ENCODE data around the gene NOXO1. TPM values are rescaled to one million over a fixed set of nuclear protein-coding genes. Genes with fewer than 3 reads are reported as not detected.

NOXO1 gene
- polyA plus RNA-seq, 3 donors: 0.09 TPM; not detected in 2

DNA sequence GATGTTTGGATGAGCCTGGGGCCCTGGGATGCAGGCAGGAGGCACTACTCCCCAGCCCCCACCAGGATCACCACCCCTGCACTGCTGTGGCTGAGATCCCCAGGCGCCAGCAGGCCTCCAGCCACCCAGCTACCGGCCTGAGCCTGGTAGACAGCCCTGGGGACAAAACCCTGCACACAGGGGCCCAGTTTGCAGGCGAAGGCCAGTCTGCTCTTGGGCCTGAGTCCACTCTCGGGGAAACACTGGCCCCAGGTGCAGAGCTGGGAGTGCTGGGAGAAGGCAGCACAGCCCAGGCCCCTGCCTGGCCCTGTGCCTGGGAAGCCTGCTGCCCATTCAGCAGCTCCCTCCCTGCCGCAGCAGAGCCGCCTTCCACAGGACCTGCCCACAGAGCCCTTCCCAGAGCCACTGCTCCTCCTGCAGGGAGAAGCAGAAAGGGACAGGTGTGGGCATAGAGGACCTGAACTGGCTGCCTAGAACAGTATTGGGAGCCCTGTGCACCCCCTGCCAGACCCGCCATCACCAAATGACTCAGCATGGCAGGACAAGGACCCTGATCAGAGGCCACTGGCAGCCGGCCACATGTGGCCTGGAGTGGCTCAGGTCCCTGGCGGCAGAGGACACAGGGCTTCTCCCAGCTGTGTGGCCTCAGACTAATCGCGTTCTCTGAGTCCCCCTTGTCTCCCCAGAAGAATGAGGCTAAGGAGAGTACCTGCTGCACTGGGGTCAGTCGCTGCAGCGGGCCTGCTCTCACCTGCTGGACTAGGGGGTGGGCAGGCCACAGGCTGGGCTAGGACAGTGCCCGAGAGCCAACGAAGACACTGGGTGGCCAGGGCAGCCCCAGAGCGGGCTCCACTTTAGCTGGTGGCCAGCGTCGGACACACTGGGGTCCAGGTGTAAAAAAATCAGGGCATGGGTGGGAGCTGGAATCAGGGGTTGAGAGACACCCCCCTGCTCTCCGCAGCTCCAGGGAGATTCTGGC is 48.9 kb downstream of the NOXO1 start:
- Histone ChIP-seq H3K27me3 (ENCODE audit: control insufficient read depth in 2 of 2, insufficient read depth in 2 of 2, low read length in 2 of 2) (no peaks in the 10 kb centered on the region), H3K4me3 (replicated peaks in 1 of 3; ENCODE audit: low read depth in 2 of 3, low read length in 3 of 3) (no peak overlapping the region), H3K27ac (ENCODE audit: low read depth in 1 of 2, low read length in 2 of 2) (no peak overlapping the region), H3K9me3 (replicated peaks in 1 of 2; ENCODE audit: control insufficient read depth in 1 of 2, insufficient read depth in 1 of 2, low read length in 2 of 2) (no peaks in the 10 kb centered on the region), H3K9ac (ENCODE audit: insufficient read depth, low read length, poor library complexity, severe bottlenecking) (no peak overlapping the region), H4K20me1 (ENCODE audit: insufficient read depth, low read length) (peaks cover 6% of the 10 kb centered on the region), H3K4me1 (ENCODE audit: control insufficient read depth in 1 of 2, insufficient read depth in 2 of 2, low read length in 2 of 2) (peaks cover 17 to 32% of the 10 kb centered on the region in 2 donors), H3K36me3 (replicated peaks in 1 of 2; ENCODE audit: control insufficient read depth in 1 of 2, insufficient read depth in 2 of 2, low read length in 2 of 2) (peaks cover 8 to 9% of the 10 kb centered on the region in 2 donors), H3K79me2 (ENCODE audit: insufficient read depth, low read length) (peaks cover 10% of the 10 kb centered on the region), H3K4me2 (replicated peaks; ENCODE audit: extremely low read depth, low read length, poor library complexity, severe bottlenecking) (no peak overlapping the region), H2AFZ (ENCODE audit: insufficient read depth, low read depth, low read length, poor library complexity, severe bottlenecking) (no peak overlapping the region)
- Mint-ChIP-seq H3K4me1 (peaks cover 32% of the 10 kb centered on the region), H3K9me3 (no peaks in the 10 kb centered on the region), H3K36me3 (peaks cover 9 to 15% of the 10 kb centered on the region in 2 donors), H3K27me3 (ENCODE audit: low read depth in 3 of 3) (peaks cover 0 to 12% (median 8%) of the 10 kb centered on the region in 3 donors), H3K27ac (peak overlapping the region in 1 of 7 donors; percentile 41), H3K4me3 (no peak overlapping the region)
- intact Hi-C loops (cut with micrococcal nuclease): loop anchor here in 1 of 2 donors (10.0 kb wide), 1 partner anchor 158 kb away; the partner anchor contains the start of genes EME2, MRPS34 and NME3
- no peak for TF ChIP-seq CTCF (IDR thresholded peaks at IDR 0.05)
- DNase-seq: no peak
- 84% methylated on average over 19 of the region's 19 CpGs for WGBS (ENCODE audit: insufficient coverage)

GRCh38 chr16:1930338-1930720 is 50.9 kb downstream of the NOXO1 start:
- no peak for TF ChIP-seq CTCF (IDR thresholded peaks at IDR 0.05)
- no peaks in the 10 kb centered on the region for H3K79me2 ChIP-seq (ENCODE audit: insufficient read depth, low read length)
- H3K27ac ChIP-seq (ENCODE audit: low read depth in 1 of 2, low read length in 2 of 2): peak overlapping the region in 1 of 2 donors; percentile 59
- 80% methylated on average over 1 of the region's 10 CpGs for WGBS (ENCODE audit: insufficient coverage)
- Mint-ChIP-seq H3K9me3 (no peaks in the 10 kb centered on the region), H3K36me3 (no peaks in the 10 kb centered on the region), H3K27me3 (ENCODE audit: low read depth in 3 of 3) (peaks cover 3 to 12% (median 8%) of the 10 kb centered on the region in 3 donors), H3K4me1 (peaks cover 21% of the 10 kb centered on the region), H3K27ac (no peak overlapping the region), H3K4me3 (peak overlapping the region in 1 of 2 donors; percentile 47)
- H3K9me3 ChIP-seq (replicated peaks in 1 of 2; ENCODE audit: control insufficient read depth in 1 of 2, insufficient read depth in 1 of 2, low read length in 2 of 2): no peaks in the 10 kb centered on the region
- H3K4me1 ChIP-seq (ENCODE audit: control insufficient read depth in 1 of 2, insufficient read depth in 2 of 2, low read length in 2 of 2): peaks cover 10 to 18% of the 10 kb centered on the region in 2 donors
- DNase-seq: no peak
- H2AFZ ChIP-seq (ENCODE audit: insufficient read depth, low read depth, low read length, poor library complexity, severe bottlenecking): peak overlapping the region; percentile 84
- H3K27me3 ChIP-seq (ENCODE audit: control insufficient read depth in 2 of 2, insufficient read depth in 2 of 2, low read length in 2 of 2): no peaks in the 10 kb centered on the region
- H4K20me1 ChIP-seq (ENCODE audit: insufficient read depth, low read length): no peaks in the 10 kb centered on the region
- peak overlapping the region; percentile 96 for H3K4me2 ChIP-seq (replicated peaks; ENCODE audit: extremely low read depth, low read length, poor library complexity, severe bottlenecking)
- no peaks in the 10 kb centered on the region for H3K36me3 ChIP-seq (replicated peaks in 1 of 2; ENCODE audit: control insufficient read depth in 1 of 2, insufficient read depth in 2 of 2, low read length in 2 of 2)
- intact Hi-C loops (cut with micrococcal nuclease): loop anchor here in 1 of 2 donors (10.0 kb wide), 1 partner anchor 156 kb away; the partner anchor contains the start of genes EME2, MRPS34 and NME3
- peak overlapping the region in 1 of 3 experiments; percentile 82 for H3K4me3 ChIP-seq (replicated peaks in 1 of 3; ENCODE audit: low read depth in 2 of 3, low read length in 3 of 3)
- peak overlapping the region; percentile 63 for H3K9ac ChIP-seq (ENCODE audit: insufficient read depth, low read length, poor library complexity, severe bottlenecking)
